GM18508 (cell line): ENCODE results near the gene IFT25.

Experiments used
- ATAC-seq: cut with Tn5 transposase; IDR thresholded peaks from one replicate; pipeline ENCODE4 v1.9.1; 2021; ENCODE audit warnings: moderate number of reproducible peaks; ENCODE audit not compliant: insufficient read depth, unreplicated experiment

The IFT25 gene

DNA sequence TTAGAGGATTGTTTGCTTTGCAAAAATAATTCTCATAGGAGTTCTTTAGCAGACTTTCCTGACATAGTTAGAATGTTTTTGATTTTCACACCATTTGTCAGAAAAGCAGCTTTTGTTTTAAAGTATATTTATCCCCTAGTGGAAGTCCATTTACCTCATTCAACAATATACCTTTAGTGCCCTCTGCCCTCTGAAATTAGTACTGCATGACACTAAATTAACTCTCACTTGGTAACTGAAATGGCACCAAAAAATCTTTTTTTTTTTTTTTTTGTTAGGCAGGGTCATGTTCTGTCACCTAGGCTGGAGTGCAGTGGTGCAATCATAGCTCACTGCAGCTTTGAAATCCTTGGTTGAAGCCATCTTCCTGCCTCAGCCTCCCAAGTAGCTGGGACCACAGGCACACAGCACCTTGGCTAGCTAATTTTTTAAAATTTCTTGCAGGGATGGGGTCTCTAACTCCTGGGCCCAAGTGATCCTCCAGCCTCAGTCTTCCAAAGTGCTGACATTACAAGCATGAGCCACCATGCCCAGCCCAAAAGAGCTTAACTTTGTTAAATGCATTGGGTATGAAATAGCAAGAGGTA, 14.3 kb upstream of the IFT25 start:
- ATAC-seq: no peak

DNA sequence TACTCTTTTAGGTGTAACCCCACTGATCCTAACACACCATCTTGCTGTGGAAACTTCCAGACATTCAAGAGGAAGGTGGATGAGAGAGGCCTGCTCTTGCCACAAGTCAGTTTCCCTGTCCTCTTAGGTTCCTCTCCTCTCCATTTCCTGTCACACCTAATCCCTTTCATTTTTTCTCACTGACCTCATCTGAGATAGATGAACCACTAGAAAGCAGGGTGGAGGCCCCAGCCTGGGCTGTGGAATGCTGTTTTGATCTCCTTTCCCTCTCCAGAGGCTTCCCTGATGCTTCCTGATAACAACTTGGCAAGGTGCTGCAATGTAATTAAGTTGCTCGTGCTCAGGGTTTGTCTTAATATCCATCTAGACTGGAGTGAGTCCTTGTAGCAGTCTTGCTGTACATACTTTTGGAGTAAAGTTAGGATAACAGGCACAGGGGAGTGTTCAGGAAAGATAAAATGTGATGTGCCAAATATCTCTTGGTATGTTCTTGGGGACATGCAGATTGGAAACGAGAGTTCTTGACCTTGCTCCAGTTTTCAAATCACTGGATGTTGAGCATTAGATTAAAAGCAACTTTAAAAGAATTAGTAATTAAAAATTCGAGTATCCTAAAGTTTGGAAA, 11.8 kb upstream of the IFT25 start:
- no peak for ATAC-seq

DNA sequence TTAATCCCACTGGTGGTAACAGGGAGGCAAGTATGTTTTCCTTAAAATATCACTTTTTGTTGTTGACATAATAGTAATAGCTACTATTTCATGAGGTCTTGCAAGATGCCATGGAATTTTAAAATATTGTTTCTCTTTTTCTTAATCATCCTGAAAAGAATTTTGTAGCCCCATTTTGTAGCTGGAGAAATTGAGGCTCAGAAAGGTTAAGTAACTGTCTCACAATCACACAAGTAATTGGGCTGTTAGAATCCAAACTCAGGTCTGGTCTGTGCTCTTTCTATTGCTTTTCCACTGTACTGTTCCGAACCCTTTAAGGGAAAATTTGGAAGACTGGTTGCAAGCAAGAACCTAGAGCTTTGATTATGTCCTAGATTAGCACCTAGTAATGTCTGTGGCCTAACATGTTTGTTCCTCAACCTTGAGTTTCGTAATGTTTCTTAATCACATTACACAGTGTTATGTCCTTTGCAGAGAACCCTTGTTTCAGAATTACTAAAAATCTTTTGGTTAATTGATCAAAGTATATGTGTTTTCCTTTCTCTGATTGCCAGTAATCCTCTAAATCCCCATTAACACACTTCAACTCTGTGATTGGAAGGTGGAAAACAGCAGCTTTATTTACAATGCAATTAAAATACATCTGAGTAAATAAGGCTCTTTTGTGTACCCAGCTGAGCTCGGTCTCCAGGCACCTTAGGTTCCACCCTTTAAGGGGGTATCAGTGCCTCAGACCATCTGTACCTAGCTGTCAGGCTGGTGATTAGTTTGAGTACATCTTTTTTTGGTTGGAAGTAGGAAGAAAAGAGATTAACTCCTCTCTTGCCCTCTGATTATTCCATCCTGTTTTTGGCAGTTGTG, 11.0 kb upstream of the IFT25 start:
- ATAC-seq: no peak

DNA sequence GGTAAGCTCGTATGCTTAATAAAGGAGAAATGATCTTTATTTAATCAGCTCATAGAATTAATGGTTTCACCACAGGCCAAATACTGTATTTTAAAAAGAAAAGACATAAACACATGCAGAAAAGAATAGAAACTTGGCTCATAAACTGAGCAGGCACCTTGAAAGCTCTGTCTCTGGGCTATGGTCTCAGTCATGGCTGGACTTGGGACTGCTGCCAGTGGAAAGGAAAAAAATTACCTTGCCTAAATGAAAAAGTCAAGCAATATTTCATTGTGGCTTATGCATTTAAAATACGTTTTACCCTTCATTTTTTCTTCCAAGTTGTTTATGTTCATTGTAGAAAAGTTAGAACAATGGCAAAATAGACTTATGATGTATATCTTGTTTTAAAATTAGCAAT, 8.6 kb upstream of the IFT25 start:
- no peak for ATAC-seq

DNA sequence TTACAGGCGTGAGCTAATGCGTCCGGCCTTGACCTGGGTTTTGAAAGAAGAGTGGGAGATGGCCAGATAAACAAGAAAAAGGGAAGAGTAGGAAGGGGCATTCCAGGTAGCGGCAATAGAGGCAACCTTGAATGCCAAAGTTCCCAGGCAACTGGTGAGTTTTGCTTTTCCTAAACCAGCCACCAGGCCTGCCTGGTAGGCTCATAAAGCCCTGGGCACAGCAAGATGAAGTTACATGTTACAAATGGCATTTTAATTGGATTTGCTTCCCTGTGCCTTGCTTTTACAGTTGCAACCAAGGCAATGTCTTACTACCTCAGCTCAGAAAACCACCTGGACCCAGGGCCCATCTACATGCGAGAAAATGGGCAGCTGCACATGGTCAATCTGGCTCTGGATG, 6.2 kb upstream of the IFT25 start:
- no peak for ATAC-seq

DNA sequence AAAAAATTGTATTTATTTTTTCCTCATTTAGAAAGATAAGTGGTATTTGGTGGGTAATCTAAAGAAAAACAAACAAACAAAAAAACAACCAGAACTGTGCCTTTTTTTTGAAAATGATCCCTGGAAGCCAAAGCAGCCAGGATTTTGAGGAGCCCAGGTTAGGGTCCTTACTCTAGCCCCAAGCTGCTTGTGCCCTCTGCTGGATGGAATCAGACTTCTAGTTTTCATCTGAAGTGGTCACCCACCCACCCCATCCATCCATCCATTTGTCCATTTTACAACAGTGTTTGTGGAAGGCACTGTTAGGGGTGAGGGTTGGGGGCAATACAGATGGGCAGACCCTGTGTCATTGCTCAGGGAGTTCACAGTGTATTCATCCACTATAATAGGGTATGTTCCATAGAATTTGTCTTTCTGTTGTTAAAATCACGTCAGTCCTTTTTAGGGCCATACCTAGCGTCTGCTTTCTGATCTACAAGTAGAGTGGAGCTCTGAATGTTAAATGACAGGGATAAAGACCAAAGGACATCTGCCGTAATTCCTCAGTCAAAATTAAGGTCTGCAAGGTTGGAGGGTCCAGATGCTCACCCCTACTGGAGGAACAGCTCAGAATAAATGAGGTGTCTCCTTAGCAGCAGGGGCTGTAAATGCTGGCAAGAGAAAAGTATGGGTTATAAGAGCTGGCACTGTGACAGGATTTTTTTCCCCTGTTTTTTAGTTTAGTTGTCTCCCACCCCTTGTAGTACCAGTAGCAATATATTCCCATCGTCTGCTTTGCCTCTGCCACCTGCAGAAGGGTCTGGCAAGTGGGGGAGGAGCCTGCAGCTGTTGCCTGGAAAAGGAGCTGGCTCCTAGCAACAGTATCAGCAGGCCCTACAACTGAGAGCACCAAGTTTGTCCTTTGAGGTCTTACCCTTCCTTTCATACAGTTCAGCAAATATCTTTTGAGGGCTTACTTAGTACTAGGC, 3.8 kb upstream of the IFT25 start:
- no peak for ATAC-seq

DNA sequence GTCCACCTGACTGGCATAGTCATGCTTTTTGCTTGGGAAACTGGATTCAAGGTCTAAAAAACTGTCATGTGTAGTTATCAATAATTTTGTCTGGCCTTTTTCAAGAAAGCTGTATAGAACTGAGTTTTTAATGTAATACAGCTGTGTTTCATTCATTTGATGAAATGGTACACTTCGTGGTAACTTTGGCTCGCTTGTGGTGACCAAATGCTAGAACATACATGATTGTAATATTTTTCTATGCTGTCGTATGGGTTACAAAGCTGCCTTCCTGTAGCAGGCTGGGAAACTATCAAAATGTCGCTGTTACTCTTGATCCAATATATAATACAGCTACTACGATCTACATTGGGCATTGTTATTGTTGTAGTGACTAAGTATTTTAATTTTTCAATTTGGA, 2.8 kb upstream of the IFT25 start:
- ATAC-seq: no peak

DNA sequence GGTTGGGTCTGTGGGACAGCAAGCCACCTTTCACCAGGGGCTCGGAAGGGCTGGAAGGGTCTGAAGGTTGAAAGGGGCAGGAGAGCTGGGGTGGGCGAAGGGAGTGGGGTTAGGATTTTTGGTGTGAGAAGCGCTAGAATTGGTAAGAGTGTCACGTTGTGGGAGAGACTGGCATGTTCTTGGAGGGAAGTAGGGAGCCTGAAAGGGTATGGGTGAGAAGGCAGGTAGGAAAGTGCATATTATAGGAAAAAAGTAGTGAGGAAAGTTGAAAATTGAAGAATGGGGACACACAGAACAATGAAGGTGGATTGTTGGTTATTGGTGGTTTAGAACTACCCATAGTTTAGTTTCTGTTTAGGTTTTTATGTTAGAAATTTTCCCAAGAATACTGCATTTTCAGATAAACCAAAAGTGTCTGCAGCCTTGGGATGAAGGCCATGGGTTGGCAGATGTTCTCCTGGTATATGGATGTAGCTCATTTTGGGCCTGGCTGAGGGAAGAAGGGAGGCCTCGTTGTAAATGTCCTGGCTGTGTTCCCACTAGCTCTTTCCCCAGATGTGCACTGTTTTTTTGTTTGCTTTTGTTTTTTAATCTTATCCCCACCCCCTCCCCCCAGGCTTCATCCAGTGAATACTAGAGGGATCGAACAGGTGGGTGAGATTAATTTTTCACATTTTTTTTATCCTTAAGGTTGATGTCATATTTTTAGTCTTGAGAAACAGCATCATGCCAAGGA, 1.8 kb upstream of the IFT25 start:
- no peak for ATAC-seq

DNA sequence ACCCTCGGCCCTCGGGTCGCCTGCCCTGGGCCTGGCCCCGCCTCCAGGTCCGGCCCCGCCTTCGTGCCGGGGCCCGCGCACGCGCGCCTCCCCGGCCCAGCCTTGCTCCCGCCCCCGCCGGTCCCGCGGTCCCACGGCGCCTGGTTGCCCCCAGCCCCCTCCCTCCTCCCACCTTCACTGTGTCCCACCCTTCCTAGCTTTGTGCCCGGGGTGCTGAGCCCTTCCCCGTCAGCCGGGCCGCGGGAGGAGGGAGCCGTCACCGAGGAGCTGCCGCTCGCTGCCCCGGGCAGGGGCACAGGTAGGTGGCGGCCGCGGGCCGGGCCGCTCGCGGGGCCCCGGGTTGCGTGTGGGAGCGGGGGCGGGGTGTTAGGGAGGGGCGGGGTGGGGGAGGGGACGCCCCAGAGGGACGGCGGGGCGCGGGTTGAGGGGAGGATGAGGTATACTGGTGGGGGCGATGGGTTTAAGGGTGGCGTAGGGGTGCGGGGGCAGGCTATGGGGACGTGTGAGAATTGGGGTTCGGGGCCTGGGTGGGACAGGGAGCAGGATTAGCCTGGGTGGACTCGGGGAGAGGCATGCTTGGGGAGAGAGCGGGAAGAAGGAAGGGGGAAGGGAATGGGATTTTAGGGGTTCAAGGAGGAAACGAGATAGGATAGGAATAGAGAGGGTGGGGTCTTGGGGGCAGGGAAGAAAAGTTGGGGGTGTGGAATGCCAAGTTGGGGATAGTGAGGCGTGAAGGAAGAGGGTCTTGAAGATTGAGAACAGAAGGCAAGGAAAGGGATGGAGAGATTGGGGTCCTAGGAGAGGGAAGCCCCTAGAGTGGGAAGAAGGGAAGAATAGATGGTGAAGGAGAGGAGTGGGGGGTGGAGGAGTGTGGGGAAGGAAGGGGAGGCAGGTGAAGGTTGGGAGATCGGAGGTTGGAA, 1.0 kb upstream of the IFT25 start, which contains the start of gene LRRC42:
Gene LRRC42 (plus strand): TSS at position 99 of the 920 bp plus-strand sequence. CDS start 5,650 bp downstream, outside the sequence.
- peak; percentile 27 for ATAC-seq

DNA sequence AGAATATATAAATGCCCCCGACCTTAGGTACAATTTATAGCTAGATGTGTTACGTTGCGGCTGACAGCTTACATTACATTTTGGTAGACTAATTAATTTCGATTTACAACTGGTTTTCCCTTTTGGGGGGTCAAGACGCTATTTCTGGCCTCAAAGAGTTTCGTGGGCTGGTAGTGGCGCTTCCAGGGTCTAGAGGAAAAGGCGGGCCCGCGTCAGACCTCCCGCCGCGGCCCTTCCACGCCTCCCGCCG, 391 bp downstream of the IFT25 start:
- no peak for ATAC-seq

DNA sequence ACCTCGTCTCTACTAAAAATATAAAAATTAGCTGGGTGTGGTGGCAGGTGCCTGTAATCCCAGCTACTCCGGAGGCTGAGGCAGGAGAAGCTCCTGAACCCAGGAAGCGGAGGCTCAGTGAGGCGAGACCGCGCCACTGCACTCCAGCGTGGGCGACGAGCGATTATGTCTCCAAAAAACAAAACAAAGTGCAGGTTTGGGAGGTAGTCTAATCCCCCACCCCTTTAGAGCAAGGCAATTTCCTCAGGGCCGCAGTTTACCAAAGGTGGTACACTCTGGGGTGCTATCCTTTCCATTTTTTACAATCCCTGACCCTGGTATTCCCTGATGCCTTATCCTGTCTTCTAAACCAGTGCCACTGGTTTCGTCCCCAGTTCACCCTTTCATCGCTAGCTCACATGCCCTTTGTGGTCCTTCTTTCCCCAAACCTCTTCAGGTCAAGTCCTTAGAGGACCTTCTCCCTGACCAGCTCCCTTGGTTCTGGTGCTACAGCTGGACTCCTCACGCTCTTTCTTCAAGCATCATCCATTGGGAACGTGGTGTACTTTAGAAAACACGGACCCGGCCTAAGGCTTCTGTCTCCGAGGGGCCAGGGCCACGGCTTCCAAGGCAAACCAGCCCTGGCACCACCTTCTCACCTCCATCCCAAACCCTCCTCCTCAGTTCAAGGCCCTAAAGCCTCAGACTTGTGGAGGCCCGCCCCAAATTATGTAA, 873 bp downstream of the IFT25 start:
- ATAC-seq: no peak

DNA sequence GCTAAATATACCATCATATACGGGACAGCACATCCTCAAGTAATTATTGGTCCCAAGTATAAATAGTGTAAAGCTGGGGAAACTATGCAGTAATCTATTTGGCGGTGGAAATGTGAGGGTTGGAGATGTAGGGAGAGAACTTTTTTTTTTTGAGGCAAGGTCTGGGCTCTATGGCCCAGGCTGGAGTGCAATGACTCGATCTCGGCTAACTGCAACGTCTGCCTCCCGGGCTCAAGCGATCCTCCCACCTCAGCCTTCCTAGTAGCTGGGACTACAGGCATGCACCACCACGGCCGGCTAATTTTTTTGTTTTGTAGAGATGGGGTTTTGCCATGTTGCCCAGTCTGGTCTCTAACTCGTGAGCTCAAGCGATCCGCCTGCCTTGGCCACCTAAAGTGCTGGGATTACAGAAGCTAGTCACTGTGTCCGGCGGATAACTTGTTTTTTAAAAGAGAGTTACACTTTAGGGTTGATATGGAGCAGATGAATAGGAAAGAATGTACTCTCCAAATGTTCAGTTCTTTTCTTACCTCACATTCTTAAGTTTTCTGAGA, 1.9 kb downstream of the IFT25 start:
- ATAC-seq: no peak

DNA sequence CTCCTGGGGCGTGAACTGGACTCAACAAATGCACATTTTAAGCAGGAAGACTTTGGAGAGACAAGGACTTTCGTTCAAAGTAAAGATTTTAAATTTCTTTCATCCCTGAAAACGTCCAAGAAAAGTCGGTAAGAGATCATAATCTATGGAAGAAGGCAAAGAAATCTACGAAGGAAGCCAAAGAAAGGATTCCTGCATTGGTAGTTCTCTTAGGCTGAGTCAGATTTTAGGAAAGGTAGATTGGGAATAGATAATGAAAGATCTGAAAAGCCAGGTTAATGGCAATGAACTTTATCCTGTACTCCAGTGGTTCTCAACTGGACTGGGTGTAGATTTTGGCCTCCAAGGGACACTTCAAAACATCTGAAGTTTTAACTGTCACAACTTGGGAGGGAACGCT, 2.4 kb downstream of the IFT25 start:
- no peak for ATAC-seq

DNA sequence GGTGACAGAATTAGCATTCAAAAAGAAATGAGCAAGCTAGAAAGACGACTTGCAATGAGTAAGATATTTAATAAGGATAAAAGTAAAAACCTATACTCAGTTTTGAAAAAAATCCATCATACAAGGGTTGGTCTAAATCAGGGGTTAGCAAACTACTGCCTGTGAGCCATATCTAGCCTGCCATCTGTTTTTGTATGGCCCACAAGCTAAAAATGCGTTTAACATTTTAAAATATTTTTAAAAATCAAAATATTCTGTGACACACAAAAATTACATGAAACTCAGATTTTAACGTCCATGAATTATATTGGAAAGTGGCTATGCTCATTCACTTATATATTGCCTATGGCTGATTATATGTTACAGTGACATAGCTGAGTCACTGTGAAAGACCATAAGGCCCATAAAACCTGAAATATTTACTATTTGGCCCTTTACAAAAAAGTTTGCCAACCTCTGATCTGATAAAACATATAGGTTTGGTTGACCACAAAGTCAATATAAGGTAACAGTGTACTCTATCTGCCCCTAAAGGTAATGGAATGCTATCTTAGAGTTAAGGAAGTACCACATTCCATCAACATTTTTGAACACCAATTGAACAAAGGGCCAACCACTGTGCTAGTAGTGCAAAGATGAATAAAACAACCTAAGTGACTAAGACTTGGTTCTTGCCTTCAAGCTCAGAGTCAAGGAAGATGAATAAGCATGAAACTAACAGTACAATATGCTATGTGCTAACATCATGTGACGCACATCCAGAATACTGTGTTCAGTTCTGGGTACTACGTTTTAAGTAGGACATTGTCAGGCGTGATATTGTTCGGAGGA, 3.2 kb downstream of the IFT25 start:
- no peak for ATAC-seq

DNA sequence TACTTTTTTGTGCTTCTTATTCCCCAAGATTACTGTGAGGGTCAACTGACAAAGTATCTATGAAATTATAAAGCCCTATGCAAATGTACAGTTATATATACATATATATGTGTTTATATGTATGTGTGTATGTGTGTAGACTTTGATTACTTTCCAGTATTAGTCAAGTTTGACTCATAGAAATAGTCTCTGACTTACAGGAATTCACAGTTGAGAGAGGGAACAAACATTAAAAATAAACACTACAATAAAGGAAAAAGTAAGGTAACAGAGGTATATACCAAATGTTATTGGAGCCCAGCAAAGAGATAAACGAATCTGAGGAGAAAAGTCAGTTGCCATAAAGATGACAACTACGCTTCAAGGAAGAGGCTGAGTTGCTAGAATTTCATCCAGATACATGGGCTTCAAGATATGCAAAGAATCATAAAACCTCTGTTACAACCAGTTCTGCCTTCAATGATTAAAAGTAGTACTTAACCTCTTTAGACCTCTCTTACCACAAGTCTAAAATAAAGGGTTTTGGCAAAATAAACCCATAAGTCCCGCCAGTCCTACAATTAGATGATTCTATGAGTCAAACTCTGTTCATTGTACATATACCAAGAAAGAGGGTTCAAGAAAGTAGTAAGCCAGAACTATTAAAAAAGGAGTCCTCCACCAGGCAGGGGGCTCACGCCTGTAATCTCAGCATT, 7.2 kb downstream of the IFT25 start:
- no peak for ATAC-seq

DNA sequence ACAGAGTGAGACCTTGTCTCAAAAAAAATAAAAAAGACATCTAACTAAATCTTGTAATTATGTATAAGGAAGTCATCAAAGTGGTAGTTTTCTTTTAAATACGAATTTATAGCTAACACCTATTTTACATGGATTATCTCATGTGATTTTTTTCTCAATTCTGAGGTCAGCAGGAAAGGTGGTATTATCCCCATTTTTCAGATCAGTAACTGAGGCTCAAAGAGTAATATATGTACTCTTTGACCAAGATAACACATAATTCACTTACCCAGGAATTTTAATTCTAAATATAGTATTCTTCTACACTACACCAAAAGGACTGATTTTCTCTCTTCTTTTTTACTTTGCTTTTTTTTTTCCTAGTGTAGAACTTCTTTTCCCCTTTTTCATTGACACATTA, 9.1 kb downstream of the IFT25 start:
- no peak for ATAC-seq
